Chondrocyte (in vitro differentiated cells): Measurements from ENCODE around the gene DLGAP4. TPM values are rescaled to one million over a fixed set of nuclear protein-coding genes. Genes with fewer than 3 reads are reported as not detected.

Experiments
- DNase-seq: peaks from one replicate; pipeline ENCODE4 v3.0.0; 2021; ENCODE audit warnings: mixed read lengths, low spot score
- H3K27ac Mint-ChIP-seq: one replicate; pipeline ENCODE4 v1.8.0; 2021; ENCODE audit warnings: mild to moderate bottlenecking, moderate library complexity, mixed read lengths; ENCODE audit not compliant: unreplicated experiment
- H3K27me3 Mint-ChIP-seq: 2 replicates; pipeline ENCODE4 v1.8.0; 2021; ENCODE audit warnings: low read depth, mixed read lengths
- H3K36me3 Mint-ChIP-seq: 2 replicates; pipeline ENCODE4 v1.8.0; 2021; ENCODE audit warnings: low read depth, mixed read lengths
- H3K4me1 Mint-ChIP-seq: 2 replicates; pipeline ENCODE4 v1.8.0; 2021; ENCODE audit warnings: low read depth, mild to moderate bottlenecking, mixed read lengths
- H3K4me3 Mint-ChIP-seq: one replicate; pipeline ENCODE4 v1.8.0; 2021; ENCODE audit warnings: mild to moderate bottlenecking, moderate library complexity, mixed read lengths; ENCODE audit not compliant: unreplicated experiment
- H3K9me3 Mint-ChIP-seq: 2 replicates; pipeline ENCODE4 v1.8.0; 2021; ENCODE audit warnings: low read depth, mixed read lengths
- total RNA-seq: library from RNA; stranded (reverse); gene quantifications from 3 replicates; pipeline ENCODE4 v1.2.1, GENCODE V29; 2021
- TF ChIP-seq, protein P1 (sequence below): fragments of 200-600 bp; sonication (generic); IDR thresholded peaks from 2 replicates; pipeline ENCODE4 v1.5.0; 2021; ENCODE audit warnings: antibody characterized with exemption, mild to moderate bottlenecking, moderate library complexity

The DLGAP4 gene
- total RNA-seq, 1 donor from 2014 or later = 161 TPM

DNA sequence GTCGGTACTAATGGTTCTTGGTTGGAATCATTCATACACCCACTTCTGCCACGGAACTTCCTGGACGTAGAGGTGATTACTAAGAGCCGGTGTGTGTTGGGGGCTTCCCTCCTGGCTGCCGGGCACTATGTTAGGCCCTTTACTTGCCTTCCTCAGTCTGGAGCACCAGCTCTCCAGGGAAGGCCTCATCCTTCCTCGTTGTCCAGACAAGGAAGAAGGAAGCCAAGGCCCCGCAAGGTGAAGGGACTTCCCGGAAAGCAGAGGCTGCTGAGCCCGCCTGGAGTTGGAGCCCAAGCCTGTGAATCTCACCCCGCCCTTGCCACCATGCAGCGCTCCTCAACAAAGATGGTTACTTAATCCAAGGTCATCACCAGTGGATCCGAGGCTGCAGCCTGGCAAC, 43.7 kb upstream of the DLGAP4 start:
- H3K9me3 Mint-ChIP-seq = no peaks in the 10 kb centered on the region
- TF ChIP-seq, protein P1, sequence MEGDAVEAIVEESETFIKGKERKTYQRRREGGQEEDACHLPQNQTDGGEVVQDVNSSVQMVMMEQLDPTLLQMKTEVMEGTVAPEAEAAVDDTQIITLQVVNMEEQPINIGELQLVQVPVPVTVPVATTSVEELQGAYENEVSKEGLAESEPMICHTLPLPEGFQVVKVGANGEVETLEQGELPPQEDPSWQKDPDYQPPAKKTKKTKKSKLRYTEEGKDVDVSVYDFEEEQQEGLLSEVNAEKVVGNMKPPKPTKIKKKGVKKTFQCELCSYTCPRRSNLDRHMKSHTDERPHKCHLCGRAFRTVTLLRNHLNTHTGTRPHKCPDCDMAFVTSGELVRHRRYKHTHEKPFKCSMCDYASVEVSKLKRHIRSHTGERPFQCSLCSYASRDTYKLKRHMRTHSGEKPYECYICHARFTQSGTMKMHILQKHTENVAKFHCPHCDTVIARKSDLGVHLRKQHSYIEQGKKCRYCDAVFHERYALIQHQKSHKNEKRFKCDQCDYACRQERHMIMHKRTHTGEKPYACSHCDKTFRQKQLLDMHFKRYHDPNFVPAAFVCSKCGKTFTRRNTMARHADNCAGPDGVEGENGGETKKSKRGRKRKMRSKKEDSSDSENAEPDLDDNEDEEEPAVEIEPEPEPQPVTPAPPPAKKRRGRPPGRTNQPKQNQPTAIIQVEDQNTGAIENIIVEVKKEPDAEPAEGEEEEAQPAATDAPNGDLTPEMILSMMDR = no peak
- DNase-seq = no peak
- no peak overlapping the region for H3K27ac Mint-ChIP-seq
- no peaks in the 10 kb centered on the region for H3K4me1 Mint-ChIP-seq
- H3K36me3 Mint-ChIP-seq = no peaks in the 10 kb centered on the region
- H3K27me3 Mint-ChIP-seq = no peaks in the 10 kb centered on the region
- H3K4me3 Mint-ChIP-seq = no peak overlapping the region

DNA sequence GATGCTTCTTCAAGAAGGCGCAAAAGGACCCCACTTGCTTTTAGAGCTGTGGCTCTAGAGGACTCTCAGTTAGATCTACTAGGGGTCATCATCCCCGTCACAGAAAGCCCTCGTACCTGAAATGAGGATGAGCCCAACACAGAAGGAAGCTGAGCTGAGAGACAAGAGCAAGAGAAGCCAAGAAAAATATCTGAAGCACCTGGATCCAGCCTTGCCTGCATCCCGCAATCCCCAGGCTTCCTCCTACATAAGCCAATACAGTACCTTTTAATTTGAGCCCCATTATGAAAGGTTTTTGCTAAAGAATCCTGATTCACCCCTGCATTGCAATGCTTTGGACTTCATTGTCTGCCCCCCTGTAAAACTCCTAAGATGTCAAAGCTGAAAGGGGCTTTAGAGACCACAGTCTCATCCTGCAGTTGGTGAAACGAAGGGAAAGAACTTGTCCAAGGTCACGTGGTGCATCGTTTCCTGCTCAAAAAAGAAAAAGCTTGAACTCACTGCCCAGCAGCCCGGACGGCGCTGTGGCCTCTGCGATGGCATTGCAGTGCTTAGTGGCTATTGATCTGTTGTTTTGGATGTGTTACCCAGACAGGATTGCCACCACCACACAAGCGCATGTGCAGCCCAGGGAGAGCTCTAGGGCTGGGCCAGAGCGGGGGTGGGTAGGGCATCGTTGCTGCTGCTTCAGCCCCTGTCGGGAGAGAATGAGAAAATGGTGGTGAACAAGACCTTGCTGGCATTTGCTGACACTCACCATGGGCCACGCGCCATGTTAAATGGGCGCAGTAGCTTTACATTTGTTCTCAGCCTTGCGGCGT, 41.5 kb upstream of the DLGAP4 start:
- Mint-ChIP-seq H3K27ac (no peak overlapping the region), H3K9me3 (no peaks in the 10 kb centered on the region), H3K36me3 (no peaks in the 10 kb centered on the region), H3K27me3 (no peaks in the 10 kb centered on the region), H3K4me3 (no peak overlapping the region), H3K4me1 (peaks cover 4% of the 10 kb centered on the region)
- TF ChIP-seq, protein P1 = no peak
- no peak for DNase-seq

DNA sequence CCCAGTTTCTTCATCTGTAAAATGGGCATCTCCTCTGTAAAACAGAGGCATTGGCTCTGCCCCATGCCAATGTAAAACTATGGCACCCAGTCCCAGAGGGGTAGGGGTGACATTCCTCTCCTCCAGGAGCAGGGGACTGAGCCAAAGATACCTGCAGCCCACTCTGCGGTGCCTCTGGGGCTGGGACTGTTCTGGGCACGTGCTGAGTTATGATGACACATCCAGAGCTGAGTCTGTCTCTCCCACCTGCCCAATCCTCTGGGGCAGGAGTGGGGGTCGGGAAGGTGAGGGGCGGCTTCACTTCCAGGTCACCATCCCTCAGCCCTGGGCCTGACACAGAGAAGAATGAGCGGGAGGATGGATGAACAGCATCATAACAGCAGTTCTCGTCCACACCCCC, 40.0 kb upstream of the DLGAP4 start:
- H3K4me3 Mint-ChIP-seq = no peak overlapping the region
- TF ChIP-seq, protein P1 = no peak
- no peaks in the 10 kb centered on the region for H3K9me3 Mint-ChIP-seq
- no peak overlapping the region for H3K27ac Mint-ChIP-seq
- peaks cover 4% of the 10 kb centered on the region for H3K4me1 Mint-ChIP-seq
- H3K36me3 Mint-ChIP-seq = no peaks in the 10 kb centered on the region
- no peaks in the 10 kb centered on the region for H3K27me3 Mint-ChIP-seq
- no peak for DNase-seq

DNA sequence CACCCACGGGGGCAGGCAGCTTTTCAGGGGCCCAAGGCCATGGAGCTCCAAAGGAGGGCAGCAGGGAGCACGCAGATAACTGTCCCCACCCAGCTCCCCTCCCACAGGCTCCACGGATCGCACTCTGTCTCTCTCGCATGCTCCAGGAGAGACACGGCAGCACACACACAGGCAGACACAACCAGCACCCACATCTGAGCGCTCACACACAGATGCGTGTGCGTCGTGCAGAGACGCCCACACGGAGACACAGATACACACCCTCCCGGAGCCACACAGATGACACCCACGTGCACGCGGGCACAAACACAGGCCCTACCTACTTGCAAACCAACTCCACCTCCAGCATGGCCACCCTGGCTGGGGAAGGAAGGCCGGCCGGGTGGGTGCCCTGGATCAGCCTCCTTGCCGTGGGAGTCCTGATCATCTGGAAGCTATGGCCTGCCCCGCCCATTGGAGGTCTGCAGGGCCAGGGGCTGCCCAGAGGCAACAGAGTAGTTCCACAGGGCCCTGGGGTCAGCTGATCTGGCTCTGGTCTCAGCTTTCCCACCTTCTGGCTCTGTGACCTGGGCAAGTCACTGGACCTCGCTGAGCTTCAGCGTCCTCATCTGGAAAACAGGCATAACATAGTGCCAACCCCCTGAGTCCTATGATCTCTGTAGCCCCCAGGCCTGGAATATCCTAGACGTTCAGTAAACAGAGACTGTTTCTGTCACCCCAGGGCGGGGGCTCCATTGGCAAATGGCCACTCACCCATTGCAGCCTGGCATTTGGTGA, 38.3 kb upstream of the DLGAP4 start:
- H3K9me3 Mint-ChIP-seq = no peaks in the 10 kb centered on the region
- H3K27ac Mint-ChIP-seq = no peak overlapping the region
- H3K4me3 Mint-ChIP-seq = no peak overlapping the region
- no peaks in the 10 kb centered on the region for H3K27me3 Mint-ChIP-seq
- no peak for DNase-seq
- TF ChIP-seq, protein P1 = no peak
- no peaks in the 10 kb centered on the region for H3K36me3 Mint-ChIP-seq
- peaks cover 4% of the 10 kb centered on the region for H3K4me1 Mint-ChIP-seq

DNA sequence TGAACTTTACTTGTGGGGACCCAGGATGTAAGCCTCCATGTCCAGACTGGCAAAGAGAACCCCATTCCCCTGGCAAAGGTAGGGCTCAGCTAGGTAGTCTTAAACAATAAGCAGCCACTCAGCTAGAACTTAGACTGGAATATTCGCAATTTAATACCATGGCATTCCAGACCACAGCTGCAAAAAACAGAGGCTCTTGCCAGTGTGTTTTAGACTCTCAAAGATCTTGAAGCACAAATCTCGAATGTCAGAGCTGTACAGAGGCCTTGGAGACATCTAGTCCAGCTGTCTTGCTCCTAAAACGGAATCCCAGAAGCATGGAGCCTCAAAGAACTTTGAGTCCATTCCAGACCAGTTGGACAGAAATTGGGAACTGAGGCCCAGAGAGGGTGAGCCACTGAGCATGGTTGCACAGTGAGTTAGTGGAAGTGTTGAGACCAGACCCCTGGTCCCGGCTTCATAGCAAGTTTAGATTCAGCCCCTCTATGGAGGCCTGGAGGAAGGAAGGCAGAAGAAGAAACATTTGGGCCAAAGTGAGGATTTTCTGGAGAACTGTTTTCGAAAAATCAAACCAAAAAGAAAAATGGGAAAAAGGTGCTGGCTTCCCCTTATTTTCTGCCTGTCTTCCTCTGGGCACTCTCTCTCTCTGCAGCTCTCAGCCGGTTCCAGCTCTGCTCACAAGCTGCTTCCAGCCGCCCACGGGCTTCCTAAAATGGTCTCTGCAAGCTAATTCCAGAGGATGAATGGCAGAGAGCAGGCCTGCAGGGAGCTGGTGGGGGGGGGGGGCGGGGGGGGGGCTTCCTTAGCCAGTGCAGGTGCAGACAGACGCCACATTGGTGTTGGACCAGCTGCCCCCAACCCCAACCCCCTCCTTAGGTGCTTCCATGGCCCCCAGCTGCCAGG, 37.4 kb upstream of the DLGAP4 start:
- no peaks in the 10 kb centered on the region for H3K9me3 Mint-ChIP-seq
- DNase-seq = no peak
- peaks cover 4% of the 10 kb centered on the region for H3K4me1 Mint-ChIP-seq
- H3K36me3 Mint-ChIP-seq = no peaks in the 10 kb centered on the region
- H3K4me3 Mint-ChIP-seq = no peak overlapping the region
- H3K27ac Mint-ChIP-seq = no peak overlapping the region
- TF ChIP-seq, protein P1 = no peak
- H3K27me3 Mint-ChIP-seq = no peaks in the 10 kb centered on the region
